Transverse colon (tissue), 4 donors: Measurements from ENCODE around the gene ISCA1. TPM values are rescaled to one million over a fixed set of nuclear protein-coding genes. Genes with fewer than 3 reads are reported as not detected.

Experiments
- DNase-seq: peaks from one replicate; pipeline ENCODE4 v3.0.0-alpha.2; 2019
- H3K27ac ChIP-seq, 4 donors: fragments of 200-600 bp; sonication (generic); 2 replicates each; pipeline ENCODE4 v1.5.1; 2016 to 2018; ENCODE audit warnings: inconsistent platforms in 4 of 4
- H3K27me3 ChIP-seq: fragments of 200-600 bp; sonication (generic); 2 replicates; pipeline ENCODE4 v1.5.1; 2017; ENCODE audit warnings: inconsistent platforms
- H3K36me3 ChIP-seq, 4 donors: fragments of 200-600 bp; sonication (generic); 2 replicates each; pipeline ENCODE4 v1.5.1; 2017 to 2019; ENCODE audit warnings: inconsistent platforms in 4 of 4
- H3K4me1 ChIP-seq, 4 donors: fragments of 200-600 bp; sonication (generic); 2 replicates each; pipeline ENCODE4 v1.5.1; 2017 to 2020; ENCODE audit warnings: inconsistent platforms in 4 of 4
- H3K4me3 ChIP-seq, 4 donors: fragments of 200-600 bp; sonication (generic); 1 replicate in 1 of 4; 2 replicates in 3 of 4; pipeline versions ENCODE4 v1.5.1 to v1.6.1; 2017 to 2019; ENCODE audit warnings: inconsistent platforms in 4 of 4
- H3K9me3 ChIP-seq, 2 donors: fragments of 200-600 bp; sonication (generic); 2 replicates each; pipeline ENCODE4 v1.5.1; 2017 to 2019; ENCODE audit warnings: inconsistent platforms in 2 of 2
- EP300 ChIP-seq: sonication (generic); formaldehyde crosslinking; IDR thresholded peaks from one replicate; pipeline ENCODE4 v1.6.1; 2017; ENCODE audit warnings: antibody characterized with exemption, low read depth
- POLR2A ChIP-seq: fragments of 450-650 bp; IDR thresholded peaks from one replicate; pipeline ENCODE4 v1.6.1; 2016; ENCODE audit warnings: antibody characterized with exemption, mild to moderate bottlenecking, moderate library complexity
- POLR2AphosphoS5 ChIP-seq, 3 donors: sonication (generic); formaldehyde crosslinking; IDR thresholded peaks; one replicate each; pipeline ENCODE4 v1.6.1; 2016; ENCODE audit warnings: antibody characterized with exemption in 3 of 3
- WGBS, 2 donors: methylation state at CpG; one replicate each; pipeline ENCODE4 v1.1.5; 2018; ENCODE audit warnings: low coverage in 1 of 2; 5-methylcytosine and 5-hydroxymethylcytosine counted together
- in situ Hi-C, 4 donors: fragments of 200-750 bp; cut with MboI; loops; one replicate each; pipeline versions ENCODE4 v1.15.0 to v1.15.1; 2017; ENCODE audit warnings: low sequenced_read_pairs in 3 of 4, low pct_ligation_motif_present in 1 of 4, low pct_unique_long_range_greater_than_20kb in 1 of 4
- intact Hi-C: fragments of 100-400 bp; cut with DNase I; formaldehyde crosslinking; loops from one replicate; pipeline ENCODE4 v1.15.1; 2023; ENCODE audit warnings: low total_unique reads
- total RNA-seq, 4 donors: library from RNA; depleted of rRNA; stranded (reverse); fragments of >200 nt; gene quantifications; one replicate each; pipeline ENCODE4 v1.1.0, GENCODE V29; 2016
- TF ChIP-seq, protein P1 (sequence below), 5 experiments: fragments of 200-600 bp in 3 of 5; fragments of 450-650 bp in 2 of 5; sonication (generic) in 3 of 5; IDR thresholded peaks; 1 replicate in 2 of 5; 2 replicates in 3 of 5; pipeline ENCODE4 v1.5.1; 2016 to 2017; ENCODE audit warnings: antibody characterized with exemption in 5 of 5, inconsistent platforms in 3 of 5, mild to moderate bottlenecking in 2 of 5, moderate library complexity in 1 of 5

Gene ISCA1
- total RNA-seq, 4 donors from 2014 or later, result 2.2 to 38.4 (median 29.4) TPM

DNA sequence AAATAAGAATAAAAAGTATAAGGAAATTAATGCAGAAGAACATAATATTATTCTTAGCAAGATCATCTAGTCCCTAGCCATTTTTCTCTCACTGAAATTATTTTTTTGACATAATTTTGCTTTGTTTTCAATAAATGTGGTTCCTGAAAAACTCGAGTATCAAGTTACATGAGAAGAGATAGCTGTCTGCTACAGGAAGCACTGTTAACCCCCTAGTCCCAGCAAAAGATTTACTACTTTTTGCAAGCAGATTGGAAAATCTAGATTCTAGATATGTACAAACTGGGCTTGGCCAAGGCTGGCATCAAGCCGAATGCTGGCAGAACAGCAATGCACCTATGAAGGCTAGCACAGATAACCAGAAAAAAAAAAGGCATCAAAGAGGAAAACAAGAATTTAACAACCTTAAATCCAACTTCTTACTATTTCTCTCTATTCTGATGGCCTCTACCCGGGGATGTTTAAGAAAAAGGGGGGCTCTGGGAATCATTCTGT lies 21.9 kb upstream of the ISCA1 start:
- no peak overlapping the region for H3K4me3 ChIP-seq
- intact Hi-C loops, result no loop called here
- H3K27me3 ChIP-seq, result no peaks in the 10 kb centered on the region
- 56 to 74% methylated on average over 3 of the region's 3 CpGs for WGBS, 2 donors
- DNase-seq, result no peak
- TF ChIP-seq POLR2AphosphoS5 (IDR thresholded peaks at IDR 0.05), result no peak
- H3K27ac ChIP-seq, result no peak overlapping the region
- no peaks in the 10 kb centered on the region for H3K9me3 ChIP-seq
- peaks cover 0 to 97% (median 40%) of the 10 kb centered on the region in 4 donors for H3K36me3 ChIP-seq
- in situ Hi-C loops, result loop anchor here in 1 of 4 donors (25.0 kb wide), 1 partner anchor 292 kb away; no protein-coding TSS in a partner anchor
- H3K4me1 ChIP-seq, result peaks cover 0 to 4% (median 0%) of the 10 kb centered on the region in 4 donors

DNA sequence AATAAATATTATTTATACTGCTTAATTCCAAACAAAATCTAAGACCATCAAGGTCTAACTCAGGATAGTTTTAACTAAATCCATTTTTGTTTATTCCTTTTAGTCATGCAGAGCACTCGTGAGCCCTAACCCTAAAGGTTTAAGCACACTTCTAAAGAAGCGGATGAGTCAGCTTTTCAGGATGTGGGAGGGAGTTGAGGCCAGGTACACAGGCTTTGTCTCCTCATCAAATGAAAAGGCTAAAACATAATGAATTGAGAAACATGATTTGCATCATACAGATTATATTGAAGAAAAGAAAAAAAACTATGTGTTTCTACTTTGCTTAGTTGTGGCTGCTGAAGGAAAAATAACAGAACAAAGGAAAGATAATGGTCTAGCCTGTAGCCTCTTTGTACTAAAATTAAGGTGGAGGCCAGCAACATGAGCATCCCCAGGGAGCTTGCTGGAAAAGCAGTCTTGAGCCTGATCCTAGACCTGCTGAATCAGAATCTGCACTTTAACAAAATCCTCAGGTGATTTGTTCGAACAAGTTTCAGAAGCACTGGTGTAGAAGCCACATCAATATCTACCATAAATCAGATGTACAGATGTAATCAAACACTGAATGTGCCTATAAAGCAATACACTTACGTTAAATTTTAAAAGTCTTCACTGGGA lies 21.1 kb upstream of the ISCA1 start:
- H3K27ac ChIP-seq, result no peak overlapping the region
- H3K36me3 ChIP-seq, result peaks cover 0 to 97% (median 40%) of the 10 kb centered on the region in 4 donors
- 49 to 75% methylated on average over 4 of the region's 4 CpGs for WGBS, 2 donors
- in situ Hi-C loops (loop anchor here in 1 of 4 donors (25.0 kb wide), 1 partner anchor 291 kb away; no protein-coding TSS in a partner anchor), intact Hi-C loops (no loop called here)
- no peaks in the 10 kb centered on the region for H3K27me3 ChIP-seq
- H3K9me3 ChIP-seq, result no peaks in the 10 kb centered on the region
- TF ChIP-seq, protein P1, sequence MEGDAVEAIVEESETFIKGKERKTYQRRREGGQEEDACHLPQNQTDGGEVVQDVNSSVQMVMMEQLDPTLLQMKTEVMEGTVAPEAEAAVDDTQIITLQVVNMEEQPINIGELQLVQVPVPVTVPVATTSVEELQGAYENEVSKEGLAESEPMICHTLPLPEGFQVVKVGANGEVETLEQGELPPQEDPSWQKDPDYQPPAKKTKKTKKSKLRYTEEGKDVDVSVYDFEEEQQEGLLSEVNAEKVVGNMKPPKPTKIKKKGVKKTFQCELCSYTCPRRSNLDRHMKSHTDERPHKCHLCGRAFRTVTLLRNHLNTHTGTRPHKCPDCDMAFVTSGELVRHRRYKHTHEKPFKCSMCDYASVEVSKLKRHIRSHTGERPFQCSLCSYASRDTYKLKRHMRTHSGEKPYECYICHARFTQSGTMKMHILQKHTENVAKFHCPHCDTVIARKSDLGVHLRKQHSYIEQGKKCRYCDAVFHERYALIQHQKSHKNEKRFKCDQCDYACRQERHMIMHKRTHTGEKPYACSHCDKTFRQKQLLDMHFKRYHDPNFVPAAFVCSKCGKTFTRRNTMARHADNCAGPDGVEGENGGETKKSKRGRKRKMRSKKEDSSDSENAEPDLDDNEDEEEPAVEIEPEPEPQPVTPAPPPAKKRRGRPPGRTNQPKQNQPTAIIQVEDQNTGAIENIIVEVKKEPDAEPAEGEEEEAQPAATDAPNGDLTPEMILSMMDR (IDR thresholded peaks at IDR 0.05), result no peak
- TF ChIP-seq POLR2AphosphoS5 (IDR thresholded peaks at IDR 0.05) (no peak), POLR2A (no peak), EP300 (no peak)
- DNase-seq, result no peak
- peaks cover 0 to 4% (median 0%) of the 10 kb centered on the region in 4 donors for H3K4me1 ChIP-seq
- H3K4me3 ChIP-seq, result no peak overlapping the region

DNA sequence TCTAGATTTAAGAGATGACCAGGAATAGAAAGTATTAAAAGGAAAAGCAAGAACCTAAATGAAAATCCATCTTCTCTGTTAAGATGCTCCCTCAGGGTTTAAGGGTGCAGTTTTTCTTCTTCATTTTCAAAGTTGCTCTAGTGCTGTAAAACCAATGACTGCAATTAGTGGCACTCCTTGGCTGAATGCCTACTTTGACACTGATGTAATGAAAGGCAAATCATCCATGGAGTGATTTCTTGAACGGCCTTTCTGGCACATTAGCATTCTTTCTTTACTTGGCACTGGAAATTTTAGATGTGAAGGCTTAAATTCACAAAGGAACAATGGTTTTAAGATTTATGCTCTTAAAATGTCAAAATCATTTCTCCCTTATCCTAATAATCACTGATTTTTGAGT lies 19.3 kb upstream of the ISCA1 start:
- 67 to 76% methylated on average over 1 of the region's 1 CpG for whole genome bisulfite sequencing, 2 donors
- no peak overlapping the region for H3K4me3 ChIP-seq
- no peak overlapping the region for H3K27ac ChIP-seq
- H3K27me3 ChIP-seq, result no peaks in the 10 kb centered on the region
- in situ Hi-C loops (loop anchor here in 1 of 4 donors (25.0 kb wide), 1 partner anchor 289 kb away; no protein-coding TSS in a partner anchor), intact Hi-C loops (no loop called here)
- H3K9me3 ChIP-seq, result no peaks in the 10 kb centered on the region
- TF ChIP-seq EP300 (no peak), POLR2AphosphoS5 (IDR thresholded peaks at IDR 0.05) (no peak), POLR2A (no peak)
- TF ChIP-seq, protein P1 (IDR thresholded peaks at IDR 0.05), result no peak
- peaks cover 0 to 86% (median 36%) of the 10 kb centered on the region in 4 donors for H3K36me3 ChIP-seq
- no peak for DNase-seq
- H3K4me1 ChIP-seq, result peaks cover 0 to 4% (median 0%) of the 10 kb centered on the region in 4 donors

DNA sequence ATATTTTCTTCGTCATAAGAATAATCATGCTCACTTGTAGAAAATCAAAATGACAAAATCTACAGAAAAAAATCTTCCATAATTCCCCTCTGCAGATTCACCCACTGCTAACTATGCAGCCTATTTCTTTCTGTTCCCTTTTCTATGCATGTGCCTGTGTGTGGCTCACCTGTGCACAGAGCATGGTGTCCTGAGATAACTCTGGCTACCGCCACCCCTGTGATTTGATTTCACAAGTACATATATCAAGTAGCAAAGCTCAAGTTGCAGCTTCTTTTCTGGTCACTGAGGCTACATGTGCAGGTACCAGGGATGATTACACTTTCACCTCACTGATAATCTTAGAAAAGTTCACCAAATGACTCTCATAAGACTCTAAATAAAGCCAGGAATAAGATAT lies 18.4 kb upstream of the ISCA1 start:
- intact Hi-C loops (no loop called here), in situ Hi-C loops (loop anchor here in 1 of 4 donors (25.0 kb wide), 1 partner anchor 288 kb away; no protein-coding TSS in a partner anchor)
- Histone ChIP-seq H3K27ac (no peak overlapping the region), H3K36me3 (peaks cover 0 to 77% (median 32%) of the 10 kb centered on the region in 4 donors), H3K4me1 (peaks cover 0 to 4% (median 0%) of the 10 kb centered on the region in 4 donors), H3K4me3 (no peak overlapping the region), H3K9me3 (no peaks in the 10 kb centered on the region), H3K27me3 (no peaks in the 10 kb centered on the region)
- DNase-seq, result no peak
- WGBS, 2 donors, result 88 to 95% methylated on average over 1 to 2 of the region's 2 CpGs
- TF ChIP-seq, protein P1 (IDR thresholded peaks at IDR 0.05), result no peak
- TF ChIP-seq POLR2A (no peak), POLR2AphosphoS5 (IDR thresholded peaks at IDR 0.05) (no peak), EP300 (no peak)
